Measurements from ENCODE around the gene SKAP2.

The SKAP2 gene

DNA sequence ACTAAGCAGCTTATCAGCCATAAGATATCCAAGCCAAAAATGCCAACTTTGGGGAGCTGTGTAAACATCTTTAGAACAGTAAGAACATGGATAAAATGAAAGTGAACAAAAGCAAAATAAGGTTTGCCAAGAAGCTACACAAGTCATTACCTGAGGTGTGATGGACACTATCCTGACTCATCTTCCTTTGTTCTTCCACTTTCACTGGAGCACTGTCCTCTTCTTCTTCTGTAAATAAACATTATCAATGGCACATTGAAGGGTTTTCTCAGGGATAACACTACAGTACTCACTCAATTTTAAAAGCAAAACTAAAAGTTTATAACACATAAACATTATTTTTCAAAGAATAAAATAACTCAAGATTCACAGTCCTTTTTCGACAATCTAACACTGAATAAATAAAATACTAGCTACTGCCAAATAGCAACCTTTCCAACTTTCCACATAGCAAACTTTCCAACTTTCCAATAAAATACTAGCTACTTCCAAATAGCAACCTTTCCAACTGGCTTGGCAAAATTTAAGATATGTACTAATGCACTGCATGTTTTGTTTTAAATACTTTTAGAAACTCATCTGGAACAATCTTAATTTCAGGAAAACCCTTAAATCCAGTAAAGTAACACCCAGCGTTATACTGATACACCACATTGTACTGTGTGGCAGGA is 174.1 kb downstream of the SKAP2 start:
- no peak for DNase-seq

DNA sequence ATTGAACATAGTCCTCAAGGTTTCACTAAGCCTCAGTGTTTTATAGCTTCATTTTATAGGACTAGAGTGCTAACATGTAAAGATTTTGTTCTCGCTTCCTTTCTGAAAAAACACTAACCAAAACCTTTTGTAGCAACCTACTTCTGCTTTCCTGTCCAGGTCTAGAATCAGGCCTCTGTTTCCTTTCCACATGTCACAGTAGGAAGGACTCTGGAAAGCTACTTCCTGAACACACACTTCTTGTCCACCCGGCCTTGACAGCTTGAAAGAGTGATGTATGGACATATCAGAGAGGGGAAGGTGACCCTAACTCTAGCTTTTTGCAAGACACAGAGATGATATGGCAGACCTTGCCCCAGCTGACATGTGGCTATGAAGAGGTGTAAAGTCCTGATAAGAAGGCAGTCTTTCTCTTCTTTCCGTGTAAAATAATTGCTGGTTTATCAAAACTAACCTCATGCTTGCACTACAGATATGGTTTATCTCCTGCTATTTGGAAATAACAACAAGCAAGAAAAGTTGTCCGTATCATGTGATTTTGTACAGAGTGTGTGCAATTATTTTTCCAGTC is 175.4 kb downstream of the SKAP2 start:
- no peak for DNase-seq

DNA sequence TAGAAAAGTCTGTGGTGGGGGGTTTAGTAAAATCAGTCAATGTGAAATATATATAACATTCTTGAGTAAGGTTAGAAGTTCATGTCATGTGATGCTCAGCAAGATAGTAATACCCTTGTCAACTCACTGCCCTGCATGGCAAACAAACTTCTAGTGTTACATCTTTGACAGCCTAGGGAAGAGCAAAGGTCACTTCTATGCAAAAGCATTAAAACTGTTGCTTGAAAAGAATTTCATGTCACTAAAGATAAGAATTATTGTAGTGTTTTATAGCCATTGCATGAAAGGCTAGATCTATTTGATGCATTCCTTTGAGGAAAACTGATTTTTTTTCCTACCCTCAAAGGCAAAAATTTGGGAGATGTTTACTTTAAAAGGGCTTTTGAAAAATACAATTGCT is 176.0 kb downstream of the SKAP2 start:
- no peak for DNase-seq

DNA sequence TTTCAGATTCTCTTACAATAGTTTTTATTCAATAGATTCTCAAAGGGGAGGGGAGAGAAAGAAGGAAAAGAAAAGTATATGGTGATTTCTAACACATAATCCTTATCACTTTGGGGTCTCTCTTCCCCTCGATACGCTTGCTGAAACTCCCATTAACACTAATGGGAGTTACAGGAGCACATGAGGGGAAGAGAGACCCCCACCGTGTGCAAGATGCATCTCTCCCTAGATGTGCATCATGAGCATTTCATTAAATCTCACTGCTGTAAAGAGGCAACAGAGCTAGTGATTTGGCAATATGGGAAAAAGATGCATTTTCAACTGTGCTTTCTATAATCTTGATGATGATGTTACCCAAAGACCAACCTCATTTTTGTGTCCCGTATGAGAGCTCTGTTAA is 177.4 kb downstream of the SKAP2 start:
- no peak for DNase-seq

DNA sequence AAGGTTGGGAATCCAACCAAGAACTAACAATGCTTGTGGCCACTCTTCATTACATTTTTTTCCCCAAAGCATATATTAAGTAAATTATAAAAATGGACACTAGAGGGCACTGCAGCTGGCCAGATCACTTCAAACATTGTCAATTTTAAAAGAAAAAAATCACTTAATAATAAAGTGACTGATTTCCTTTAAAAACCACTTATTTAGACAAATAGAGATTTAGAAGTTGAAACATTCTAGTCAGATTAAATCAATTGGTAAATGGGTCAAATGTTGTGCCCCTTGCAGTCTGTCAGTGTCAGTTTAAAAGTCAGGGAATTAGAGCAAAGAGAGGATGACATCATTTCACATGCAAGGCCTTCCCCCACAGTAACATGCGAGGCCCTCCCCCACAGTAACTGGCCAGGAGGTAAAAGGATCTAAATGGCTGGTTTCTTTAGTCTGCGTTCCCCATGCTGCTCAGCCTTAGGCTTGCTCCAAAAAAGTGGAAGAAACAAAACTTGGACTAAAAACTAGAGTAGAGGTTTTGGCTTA is 177.9 kb downstream of the SKAP2 start:
- no peak for DNase-seq

DNA sequence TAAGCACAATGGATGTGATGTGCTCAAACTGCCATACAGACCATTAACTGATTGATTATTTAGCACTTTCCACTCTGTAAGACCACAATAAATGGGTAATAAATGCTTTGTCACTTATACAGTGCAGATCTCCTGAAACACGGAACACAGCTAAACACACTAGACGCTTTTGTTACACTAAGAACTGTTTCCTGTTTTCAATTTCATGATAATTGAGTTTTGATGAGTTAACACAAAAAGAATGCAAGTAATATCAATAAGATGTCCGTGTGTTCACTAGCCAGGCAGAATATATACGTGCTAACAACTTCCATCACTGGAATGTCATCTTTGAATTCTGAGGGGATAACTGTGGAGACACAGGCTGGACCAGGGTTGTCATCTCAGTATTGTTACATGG is 178.8 kb downstream of the SKAP2 start:
- DNase-seq, result no peak

DNA sequence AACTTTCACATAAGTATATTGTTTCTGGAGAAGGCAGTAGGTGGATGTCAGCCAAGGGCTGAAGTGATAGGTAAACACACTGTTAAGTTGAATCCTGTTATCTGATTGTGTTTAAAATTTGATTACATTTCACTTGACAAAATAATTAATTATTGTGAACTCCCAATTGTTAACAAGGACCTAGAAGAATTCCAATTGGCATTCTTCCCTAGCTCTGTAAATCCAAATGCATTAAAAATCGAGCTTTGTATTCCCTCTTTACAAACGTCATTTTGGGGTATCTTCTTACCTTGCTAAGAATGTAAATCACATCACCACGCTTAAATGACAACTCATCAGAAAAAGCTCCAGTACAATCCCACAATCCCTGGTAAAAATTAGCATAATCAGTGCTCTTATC is 179.9 kb downstream of the SKAP2 start:
- no peak for DNase-seq

DNA sequence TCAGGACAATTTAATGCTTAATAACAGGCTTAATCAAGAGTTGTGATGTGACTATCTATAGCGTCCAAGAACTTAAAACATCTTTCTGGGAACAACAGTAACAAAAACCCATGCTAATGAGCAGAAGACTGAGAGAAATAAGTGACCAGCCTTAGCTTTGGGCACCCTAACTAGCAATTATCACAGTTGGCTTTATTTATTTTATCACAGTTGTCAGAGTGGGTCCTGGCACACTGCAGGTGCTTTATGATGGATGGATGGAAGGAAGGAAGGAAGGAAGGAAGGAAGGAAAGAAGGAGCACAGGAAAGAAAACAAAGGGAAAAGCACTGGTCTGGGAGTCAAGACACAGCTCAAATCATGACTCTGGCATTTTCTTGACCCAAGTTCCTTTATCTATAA is 181.1 kb downstream of the SKAP2 start:
- DNase-seq, result no peak

DNA sequence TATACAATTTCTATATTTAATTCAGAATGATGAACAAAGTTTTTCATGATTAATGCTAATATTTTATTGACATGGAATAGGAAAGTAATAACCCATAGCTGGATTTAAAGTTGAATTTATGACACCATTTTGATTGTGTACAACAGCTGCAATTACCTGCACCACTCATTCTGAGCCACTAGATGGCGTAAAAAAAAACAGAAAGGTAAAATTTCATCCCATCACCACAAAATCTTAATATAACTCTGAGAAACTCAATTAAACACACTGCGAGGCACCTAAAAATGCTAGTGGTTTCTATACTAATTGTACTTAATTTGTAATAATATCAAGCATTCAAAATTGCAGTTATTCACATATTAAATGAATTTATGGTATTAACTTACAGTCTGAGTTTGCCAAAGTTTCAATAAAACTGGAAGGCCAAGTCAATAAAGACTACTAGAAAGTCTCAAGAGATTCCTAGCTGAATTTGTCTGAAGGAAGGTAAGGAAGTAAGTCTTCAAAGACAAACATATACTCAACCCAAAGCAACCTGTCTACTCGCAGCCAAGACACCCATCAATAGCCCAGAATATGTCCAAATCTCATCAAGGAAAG is 182.5 kb downstream of the SKAP2 start:
- no peak for DNase-seq

DNA sequence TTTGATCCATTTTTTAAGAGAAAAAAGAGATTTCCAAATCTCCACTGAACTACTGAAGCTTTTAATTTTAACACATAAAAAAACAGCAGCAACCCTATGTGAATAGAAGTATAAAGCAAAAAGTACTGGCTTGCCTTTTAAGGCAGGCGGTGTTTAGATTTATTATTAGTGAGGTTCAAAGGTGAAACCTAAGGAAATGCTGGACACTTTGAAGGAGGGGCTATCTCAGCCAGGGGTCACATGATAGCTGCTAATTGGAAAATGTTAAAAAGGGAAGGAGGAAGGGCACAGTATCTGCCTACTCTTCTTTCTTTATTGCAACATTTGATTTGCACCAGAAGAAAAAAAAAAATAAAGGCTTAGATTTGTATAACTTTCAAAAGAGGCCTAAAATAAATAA is 183.8 kb downstream of the SKAP2 start:
- no peak for DNase-seq

DNA sequence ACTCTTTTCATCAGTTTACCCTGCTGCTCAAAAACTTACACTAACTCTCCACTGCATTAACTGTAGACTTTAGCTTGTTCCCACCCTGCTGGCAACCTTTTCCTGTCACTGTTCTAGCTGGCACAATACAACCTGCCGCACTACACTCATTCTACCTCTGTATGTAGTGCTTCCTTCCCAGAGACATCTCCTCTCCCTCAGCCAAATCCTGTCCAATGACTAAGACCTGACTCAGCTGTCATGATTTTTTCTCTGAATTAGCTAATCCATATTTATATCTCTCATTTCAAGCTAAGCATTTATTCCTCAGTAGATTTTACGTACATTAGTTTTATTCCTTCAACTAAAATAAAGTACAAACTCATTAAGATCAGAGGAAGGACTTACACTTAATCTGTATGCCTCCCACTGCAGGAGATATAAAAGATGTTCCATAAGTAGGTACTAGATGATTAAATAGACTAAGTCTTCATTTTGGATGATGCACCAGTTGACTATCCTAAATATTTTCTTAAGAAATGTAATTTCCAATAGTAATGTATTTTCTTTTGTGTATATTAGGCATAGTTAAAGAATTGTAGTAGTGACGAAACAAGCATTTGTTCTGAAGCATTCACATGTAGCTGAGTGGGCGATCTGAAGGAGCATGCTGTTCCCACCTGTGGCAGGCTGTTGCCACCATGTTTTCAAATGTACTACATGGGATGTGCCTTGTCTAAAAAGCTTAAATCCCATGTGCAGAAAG is 189.1 kb downstream of the SKAP2 start:
- DNase-seq, result no peak

DNA sequence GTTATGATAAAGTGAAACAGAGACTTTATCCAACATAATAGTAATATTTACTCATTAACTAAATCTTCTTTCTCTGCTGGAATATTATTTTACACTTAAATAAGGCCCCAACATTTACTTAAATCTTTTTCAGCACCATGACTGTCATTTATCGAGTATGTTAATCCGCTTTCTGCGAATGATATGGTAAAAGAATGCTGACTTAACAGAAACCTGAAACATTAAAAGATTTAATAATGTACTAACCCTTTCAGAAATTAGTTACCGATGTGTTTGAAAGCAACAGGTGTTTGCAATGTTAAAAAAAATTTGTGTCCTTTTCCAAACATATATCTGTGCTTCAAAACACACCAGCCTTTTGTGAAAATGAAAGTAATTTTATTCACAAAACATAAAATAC is 190.5 kb downstream of the SKAP2 start:
- DNase-seq, result no peak

DNA sequence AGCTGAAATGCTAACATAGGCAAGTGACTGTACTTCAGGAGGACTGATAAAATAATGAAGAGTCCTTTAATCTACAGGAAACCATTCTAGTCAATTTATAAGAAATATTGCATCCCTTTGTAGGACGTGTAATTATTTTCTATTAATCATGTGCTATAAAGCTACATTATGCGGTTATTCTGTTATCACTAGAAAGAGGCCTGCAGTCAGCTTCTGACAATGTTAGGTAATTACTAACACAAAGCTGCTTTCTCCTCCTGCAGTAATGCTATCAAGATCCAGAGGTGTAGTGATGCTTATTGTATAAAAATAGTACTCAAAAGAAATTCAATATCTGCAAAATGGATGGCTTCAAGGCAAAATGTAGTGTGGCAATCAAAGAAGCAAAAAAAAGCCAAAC is 191.1 kb downstream of the SKAP2 start:
- DNase-seq, result no peak

DNA sequence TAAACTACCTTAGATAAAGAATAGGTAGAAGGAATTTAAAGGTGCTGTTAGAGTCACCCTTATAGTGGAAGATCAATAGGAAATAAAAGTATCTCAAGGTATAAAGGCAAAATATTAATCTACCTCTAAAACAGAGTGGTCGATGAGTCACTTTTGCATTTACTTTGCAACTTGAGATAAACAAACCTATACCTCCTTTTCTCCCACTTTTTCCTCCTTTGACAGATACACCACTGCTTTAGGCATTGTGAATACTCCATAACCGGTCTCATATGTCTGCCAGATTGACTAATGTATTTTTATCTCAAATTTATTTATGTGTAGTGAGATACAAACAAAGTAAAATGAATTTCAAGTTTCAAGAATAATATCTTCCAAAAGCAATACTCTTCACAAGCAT is 193.5 kb downstream of the SKAP2 start:
- no peak for DNase-seq

DNA sequence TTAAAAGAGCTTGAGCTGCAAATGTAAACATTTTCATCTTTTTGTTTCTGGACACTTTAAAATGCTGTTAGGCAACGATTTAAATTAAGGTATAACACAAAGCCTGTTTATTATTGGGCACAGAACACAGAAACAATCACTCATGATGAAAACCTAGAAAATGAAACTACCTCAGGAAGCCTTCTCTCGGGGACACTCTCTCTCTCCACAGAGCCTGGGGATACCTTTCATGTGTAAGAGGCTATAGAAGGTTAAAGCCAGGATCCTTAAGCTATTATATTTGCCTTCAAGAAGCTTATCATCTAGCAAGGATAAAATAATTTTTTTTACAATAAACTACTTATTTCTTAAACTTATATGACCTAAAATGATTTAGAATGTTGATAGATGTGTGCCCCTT is 194.1 kb downstream of the SKAP2 start:
- no peak for DNase-seq

DNA sequence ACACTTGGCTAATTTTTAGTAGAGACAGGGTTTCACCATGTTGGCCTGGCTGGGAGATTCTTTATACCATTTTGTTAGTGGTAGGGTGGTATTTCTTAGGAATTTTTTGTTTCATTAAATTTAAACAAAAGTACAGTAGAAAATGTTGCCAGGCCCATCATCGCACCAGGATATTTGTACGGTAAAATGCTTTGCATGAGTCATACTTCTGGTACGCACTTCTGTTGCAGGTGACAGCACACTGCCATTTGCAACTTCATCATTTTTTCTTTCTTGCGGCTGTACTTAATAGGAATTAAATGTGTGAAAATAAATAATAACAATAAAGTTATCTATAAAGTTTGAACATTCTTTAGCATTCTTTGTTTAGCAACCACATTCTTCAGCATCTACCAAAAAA is 195.6 kb downstream of the SKAP2 start:
- DNase-seq, result no peak

DNA sequence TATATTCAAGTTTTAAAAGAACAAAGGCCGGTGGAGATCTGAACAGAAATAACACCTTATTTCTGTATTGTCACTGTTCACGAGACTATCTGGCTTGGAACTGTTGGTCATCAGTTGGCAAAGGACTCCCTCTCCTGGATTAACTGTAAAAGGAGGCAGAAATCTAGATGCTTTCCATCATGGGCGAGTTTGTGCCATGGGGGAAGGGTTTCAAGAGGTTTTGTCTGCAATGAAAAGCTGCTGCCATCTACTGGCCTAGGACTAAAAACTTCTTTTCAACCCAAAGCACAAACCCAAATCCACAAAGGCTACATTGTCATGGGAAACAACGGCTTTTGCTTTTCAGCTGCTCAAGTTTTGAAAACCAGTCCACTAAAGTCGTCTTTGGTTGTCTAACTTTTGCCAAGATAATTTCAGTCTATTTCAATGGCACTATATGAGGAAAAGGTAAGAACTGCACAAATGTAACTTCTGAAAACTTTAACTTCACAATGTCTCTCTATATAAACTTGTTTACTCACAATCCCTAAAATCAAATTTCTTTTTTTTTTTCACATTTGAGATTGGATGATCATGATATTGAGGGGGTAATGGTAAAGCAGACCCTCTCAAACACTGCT is 196.8 kb downstream of the SKAP2 start:
- DNase-seq, result peak; percentile 14

DNA sequence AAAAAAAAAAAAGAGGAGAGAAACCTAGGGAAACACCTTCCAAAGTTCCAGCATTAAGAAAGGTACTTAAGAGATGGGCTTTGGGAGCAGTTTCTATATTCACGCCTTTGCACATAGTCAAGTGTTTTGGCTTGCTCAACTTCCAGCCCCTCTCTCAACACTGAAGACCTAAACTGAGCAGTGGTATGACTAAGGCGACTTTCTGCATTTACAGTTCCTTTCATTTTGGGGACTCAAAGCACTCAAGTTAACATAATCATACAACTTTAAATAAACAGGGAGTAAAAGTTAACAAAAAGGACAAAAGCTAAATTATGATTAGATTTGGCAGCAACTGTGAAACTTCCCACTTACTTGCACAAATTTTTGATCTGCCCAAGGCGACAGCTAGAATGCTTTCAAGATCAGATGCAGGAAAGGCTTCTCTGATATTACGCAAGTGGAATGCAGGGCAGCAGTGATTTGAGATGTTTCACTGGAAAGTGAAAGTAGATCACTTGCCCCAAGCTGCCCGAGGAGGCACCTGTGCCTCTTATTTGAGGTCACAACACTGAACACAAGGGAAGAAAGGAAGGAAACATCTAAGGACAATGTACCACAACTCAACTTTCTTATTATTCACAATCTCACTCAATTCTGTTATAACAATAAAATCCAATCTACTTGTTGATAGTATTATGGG is 199.5 kb downstream of the SKAP2 start:
- no peak for DNase-seq

DNA sequence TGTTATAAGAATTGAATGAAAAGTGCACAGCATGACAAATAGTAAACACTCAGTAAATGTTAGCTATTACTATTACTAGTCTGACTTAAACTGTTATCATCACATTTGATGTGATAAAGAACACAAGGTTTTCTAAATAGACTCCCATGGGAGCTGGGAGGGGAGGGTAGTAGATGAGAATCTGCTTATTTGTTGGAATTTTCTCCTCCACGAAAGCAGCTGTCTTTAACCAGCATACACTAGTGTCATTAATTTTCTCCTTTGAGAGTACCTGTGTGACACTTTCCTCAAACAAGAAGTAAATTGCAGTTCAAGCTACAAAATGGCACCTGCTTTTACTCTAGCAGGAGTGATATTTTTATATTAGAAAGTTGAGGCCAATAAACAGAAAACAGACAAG is 200.1 kb downstream of the SKAP2 start:
- DNase-seq, result no peak

DNA sequence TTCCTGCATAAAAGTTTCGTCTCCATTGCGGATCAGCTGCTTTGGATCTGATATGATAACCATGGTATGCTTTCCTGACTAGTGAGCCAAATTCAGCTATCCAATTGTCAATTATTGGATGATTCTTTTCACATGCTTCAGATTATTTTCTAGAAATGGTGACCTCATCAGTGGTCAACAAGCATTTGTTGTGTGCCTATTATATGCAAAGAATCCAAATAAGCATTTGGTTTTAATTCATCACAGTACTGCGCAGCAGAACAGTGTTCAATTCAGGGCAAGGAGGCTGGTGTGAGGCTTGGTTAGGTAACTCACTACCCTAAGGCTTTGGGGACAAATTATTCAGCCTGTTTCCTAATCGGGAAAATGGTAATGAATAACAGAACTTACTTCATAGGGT is 200.5 kb downstream of the SKAP2 start:
- no peak for DNase-seq

DNA sequence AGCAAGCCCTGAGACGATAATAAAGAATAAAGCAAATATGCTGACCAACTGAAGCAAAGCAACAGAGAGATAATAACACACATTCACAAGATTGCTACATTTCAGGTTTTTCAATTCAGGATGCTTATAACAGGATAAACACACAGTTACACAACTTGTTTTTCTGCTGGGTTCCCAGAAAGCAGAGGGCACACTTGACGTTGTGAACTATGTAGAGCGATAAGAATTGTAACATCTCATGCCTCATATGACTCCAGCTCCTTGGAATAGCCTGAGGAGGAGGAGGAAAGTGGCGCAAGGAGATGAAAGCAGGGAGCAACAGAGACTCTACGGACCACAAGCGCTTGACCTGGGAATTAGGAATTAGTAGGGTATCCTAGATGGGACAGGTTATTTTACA is 201.7 kb downstream of the SKAP2 start:
- DNase-seq, result no peak

DNA sequence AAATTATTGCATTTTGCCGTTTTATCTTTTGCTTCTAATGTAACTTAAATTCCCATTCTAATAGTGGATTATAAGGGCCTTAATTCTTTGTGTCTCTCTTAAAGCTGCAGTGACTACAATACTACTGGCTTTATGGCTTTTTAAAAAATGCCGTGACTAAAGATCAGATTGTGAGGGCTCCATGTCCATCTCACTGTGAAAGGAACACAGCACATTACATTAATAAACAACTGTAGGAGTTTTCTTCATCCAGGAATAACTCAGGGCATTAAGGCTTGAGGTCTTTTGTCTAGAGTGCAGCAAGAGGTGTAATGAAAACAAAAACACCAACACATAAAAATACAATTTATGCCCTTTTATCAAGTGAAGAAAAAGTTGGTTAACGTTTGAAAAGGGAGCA is 205.3 kb downstream of the SKAP2 start:
- DNase-seq, result no peak

All from stimulated activated naive CD4-positive, alpha-beta T cell treated with Interleukin-2 at 50 U/mL for 16 hours (primary cell).